Measurements from ENCODE around the gene CEMP1. TPM values are rescaled to one million over a fixed set of nuclear protein-coding genes. Genes with fewer than 3 reads are reported as not detected.
A peak's percentile ranks its signal among the peaks of the same experiment; 100 is the strongest.
"Not testable (repeated sequence)": the region's sequence is repeated elsewhere in the genome, so short reads cannot be mapped to it uniquely, and the experiment has no call there.

Gene CEMP1
- total RNA-seq, 1 donor from 2014 or later, result not detected

DNA sequence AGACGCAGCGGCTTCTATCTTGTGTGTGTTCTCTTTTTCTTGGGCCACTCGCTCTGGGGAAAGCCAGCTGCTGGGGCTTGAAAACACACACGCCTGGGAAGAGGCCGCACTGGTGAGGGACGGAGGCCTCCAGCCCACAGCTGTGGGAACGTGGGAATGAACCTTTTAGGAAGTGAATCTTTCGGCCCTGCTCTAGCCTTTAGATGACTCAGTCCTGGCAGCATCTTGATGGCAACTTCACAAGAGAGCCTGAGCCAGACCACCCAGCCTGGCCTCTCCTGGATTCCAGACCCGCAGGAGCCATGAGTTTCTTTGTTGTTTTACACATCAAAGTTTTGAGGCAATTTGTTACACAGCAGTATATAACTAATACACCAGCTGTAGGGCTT is 4.4 kb upstream of the CEMP1 start:
- DNase-seq, result no peak

DNA sequence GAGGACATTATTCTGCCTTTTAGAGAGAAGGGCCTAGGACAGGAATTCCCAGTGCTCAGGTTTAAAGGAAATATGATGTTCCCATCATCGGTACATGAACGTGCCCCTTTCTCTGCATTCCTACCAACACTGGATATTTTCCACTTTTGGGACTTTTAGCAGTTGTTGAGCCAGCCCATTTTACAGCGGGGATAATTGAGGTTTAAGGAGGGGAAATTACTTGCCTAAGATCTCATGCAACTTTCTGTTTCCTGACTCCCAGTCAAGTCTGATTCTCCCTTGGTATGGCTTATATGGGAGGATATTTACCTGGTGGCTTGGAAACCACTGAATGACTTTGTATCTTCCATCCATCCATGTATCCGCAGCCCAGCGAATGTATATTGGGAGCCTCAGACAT is 3.1 kb upstream of the CEMP1 start:
- not testable (repeated sequence) for DNase-seq

DNA sequence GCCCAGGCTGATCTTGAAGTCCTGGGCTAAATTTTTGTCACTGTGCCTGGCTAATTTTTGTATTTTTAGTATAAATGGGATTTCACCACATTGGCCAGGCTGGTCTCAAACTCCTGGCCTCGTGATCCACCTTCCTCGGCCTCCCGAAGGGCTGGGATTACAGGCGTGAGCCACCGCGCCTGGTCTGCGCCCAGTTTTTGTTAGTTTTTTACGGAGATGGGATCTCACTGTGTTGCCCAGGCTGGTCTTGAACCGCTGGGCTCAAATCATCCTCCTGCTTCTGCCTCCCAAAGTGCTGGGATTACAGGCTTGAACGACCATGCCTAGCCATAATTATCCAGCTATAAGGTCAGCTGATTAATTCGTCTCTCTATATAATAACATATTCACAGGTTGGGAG is 2.7 kb upstream of the CEMP1 start:
- DNase-seq, result no peak

DNA sequence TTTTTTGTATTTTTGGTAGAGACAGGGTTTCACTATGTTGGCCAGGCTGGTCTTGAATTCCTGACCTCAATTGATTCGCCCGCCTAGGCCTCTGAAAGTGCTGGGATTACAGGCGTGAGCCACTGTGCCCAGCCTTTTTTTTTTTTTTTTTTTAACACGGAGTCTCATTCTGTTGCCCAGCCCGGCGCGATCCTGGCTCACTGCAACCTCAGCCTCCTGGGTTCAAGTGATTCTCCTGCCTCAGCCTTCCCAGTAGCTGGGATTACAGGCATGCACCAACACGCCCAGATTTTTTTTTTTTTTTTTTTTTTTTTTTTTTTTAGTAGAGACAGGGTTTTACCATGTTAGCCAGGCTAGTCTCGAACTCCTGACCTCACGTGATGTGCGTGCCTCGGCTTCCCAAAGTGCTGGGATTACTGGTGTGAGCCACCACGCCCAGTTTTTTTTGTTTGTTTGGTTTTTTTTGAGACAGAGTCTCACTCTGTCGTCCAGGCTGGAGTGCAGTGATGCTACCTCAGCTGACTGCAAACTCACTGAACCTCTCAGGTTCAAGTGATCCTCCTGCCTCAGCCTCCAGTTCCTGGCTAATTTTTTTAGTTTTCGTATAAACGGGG is 2.0 kb upstream of the CEMP1 start:
- not testable (repeated sequence) for DNase-seq

DNA sequence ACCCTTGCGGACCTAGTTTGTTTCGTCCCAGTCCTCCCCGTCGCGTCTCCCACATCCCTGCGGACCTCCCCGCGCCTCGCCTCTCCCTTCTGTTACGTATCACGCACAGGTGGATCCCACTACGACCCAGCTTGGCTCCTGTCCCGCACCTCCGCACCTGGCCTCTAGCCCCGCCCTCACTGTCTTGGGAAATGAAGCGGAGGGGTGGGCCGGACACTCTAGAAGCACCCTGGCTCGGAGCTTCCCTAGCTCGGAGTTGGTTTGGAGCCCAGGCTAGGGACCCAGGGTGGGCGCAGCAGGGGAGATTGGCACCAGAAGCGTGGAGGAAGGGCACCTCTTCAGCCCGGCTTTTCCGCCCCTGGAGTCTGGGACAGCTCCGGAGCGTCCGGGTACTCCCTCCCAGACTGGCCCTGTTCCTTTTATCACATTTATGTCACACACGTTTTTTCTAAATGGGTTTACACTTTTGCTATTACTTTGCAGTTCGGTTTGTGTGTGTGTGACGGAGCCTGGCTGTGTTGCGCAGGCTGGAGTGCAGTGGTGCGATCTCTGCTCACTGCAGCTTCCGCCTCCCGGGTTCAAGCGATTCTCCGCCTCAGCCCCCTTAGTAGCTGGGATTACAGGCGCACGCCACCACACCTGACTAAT is 1.4 kb upstream of the CEMP1 start:
- peak; percentile 52 for DNase-seq

DNA sequence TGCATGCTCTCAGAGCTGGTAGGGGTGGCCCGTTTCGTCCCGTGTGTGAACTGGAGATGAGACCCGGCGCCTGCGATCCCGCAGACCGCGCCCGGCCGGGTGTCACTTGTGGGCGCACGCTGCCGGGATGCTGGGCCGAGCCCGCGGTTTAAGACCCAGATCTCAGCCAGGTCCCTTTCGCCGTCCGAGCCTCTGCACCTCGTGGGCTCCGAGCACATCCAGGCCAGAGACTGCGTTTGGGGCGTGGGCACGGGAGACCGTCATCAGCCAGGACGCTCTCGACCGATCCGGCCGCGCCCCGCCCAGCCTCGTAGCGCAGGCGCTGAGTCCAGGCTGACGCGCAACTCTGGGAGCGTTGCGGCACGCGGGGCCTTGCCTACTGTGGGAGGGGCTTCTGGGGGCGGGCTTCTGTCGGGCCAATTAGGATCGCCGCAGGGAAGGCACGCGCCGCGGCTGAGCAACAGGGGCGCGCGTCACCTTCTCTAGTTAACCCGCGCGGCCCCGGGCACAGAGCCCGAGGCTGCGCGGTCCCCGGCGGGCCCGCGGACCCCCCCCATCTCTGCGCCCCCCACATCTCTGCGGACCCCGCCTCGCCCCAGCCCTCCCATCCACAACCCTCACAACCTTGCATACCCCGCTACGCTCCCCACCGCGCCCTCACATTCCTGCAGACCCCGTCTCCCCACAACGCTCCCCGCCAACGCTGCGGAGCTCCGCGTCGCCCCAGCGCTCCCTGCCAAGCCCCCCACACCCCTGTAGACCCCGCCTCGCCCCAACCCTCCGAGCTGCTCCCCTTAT is 687 bp upstream of the CEMP1 start:
- DNase-seq, result peak; percentile 98

DNA sequence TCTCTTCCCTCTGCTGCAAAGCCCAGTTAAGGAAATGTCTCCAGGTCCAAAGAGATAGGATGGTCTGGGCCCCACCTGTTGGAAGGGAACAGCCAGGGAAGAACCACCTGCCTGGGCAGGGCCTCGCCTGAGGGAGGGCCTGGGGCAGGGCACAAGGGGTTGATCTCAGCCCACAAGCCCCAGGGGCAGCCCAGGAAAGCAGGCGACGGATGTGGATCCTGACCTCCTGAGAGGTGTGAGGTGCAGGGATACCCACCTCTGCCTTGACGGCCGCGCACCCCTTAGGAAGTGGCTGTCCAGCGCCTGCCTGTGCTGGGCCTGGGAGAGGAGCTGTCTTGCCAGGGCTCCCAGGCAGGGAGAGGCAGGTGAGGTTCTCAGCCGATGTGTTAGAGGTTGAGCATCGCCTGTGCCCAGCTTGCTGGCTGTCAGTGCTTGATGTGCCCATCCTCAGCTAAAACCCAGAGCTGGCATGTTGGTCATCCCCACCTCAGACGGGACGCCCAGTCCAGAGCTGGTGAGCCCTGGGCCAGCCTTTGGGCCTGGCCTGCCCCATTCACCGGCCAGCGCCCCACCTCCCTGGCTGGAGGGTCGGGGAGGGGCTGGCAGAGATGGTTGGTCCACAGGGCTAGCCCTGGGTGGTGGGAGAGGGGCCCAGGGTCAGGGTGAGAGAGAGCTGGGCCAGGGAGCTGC is 434 bp downstream of the CEMP1 start:
- DNase-seq, result no peak

DNA sequence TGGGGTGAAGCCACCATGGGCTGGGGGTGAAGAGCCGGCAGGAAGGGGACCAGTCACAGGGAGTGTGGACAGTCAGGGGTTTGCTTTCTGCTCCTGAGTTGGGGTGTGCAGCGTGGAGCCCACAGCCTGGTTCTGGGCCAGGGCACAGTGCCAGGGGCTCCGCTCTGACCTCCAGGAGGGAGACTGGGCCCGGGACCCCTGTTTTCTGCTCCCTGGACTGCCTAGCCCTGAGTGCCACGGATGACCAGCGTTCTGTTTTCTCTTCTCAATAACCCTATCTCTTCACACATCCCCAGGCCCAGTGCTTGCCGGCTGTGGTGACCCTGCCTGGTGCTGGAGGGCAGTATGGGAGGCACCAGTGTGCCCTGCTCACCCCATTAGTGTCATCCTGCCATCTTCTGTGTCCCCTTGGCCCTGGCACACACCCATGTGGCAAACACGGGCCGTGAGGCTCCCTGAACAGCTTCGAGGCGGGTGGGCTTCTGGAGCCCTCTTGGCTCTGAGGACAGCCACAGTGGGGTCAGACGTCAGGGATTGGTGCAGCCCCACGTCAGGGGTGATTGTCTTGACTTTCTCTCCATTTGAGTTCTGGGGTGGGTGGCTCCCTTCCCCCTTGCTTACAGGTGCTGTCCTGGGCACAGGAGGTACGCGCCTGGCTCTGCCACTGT is 1.1 kb downstream of the CEMP1 start:
- no peak for DNase-seq

DNA sequence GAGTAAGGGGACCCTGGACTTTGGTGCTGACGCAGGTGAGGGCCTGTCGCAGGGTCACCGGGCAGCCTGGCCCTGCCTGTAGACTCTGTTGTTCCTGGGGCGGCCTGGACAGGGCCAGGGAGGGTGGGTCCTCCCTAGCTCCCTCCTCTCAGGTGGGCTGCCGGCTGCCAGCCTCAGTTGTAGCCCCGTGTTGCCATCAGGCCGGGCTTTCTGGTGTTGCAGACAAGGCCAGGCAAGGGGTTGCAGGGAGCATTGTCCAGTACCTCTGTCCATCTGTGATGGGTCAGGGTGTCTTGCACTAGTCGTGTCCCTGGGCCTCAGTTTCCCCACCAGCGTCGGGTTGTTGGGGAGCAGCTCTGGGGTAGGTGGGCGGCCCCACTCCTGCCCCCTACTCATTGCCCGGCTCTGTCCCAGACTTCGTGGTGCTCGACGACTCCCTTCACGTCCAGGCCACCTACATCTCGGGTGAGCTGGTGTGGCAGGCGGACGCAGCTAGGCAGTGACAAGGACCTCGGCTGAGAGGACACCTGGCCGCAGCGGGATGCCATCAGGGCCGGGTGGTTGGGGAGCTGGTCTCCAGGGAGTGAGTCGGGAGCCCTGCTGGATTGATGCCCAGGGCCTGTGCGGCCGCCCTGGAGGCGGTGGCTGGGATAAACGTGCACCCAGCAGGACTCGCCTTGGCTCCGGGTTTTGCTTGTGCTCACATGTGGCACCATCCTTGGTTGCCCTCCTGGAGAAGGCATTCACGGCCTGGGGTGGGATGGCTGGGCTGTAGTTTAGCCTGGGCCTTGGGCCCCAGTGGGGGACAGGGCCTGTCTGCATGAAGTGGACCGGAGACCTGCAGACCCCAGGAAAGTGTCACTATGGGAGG is 1.9 kb downstream of the CEMP1 start:
- DNase-seq, result no peak

DNA sequence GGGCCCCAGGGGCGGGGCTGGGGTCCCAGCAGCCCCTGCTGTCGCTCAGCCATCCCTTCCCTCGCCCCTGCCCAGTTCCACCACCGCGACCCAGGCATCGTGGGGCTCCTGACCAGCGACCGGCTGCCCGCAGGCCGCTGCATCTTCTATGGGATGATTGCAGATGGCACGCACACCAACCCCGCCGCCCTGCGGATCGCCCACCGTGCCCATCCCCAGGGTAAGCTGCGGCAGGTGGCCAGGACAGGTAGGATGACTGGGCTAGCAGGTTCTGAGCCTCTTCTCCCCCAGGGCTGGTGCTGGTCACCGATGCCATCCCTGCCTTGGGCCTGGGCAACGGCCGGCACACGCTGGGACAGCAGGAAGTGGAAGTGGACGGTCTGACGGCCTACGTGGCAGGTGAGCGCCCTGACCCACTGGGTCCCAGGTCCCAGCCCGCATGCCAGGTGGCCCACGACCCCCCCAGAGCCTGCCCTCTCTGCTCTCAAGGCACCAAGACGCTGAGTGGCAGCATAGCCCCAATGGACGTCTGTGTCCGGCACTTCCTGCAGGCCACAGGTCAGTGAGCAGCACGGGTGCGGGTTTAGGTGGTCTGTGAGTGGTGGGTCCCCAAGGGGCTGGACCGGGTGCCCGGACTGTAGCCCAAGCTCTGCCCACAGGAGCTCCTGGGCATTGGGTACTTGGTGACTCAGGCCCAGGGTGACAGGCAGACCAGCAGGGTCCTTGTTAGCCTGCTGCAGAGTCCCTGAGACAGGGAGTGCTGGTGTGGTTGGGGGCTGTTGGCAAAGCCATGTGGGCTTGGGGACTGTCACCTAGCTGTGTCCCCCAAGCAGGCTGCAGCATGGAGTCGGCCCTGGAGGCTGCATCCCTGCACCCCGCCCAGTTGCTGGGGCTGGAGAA is 2.8 kb downstream of the CEMP1 start:
- no peak for DNase-seq

DNA sequence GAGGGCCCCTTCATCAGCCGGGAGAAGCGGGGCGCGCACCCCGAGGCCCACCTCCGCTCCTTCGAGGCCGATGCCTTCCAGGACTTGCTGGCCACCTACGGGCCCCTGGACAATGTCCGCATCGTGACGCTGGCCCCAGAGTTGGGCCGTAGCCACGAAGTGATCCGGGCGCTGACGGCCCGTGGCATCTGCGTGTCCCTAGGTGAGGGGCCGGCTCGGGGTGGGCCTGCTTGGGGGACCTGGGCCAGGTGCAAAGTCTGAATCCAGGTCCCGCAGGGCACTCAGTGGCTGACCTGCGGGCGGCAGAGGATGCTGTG is 3.5 kb downstream of the CEMP1 start:
- no peak for DNase-seq

DNA sequence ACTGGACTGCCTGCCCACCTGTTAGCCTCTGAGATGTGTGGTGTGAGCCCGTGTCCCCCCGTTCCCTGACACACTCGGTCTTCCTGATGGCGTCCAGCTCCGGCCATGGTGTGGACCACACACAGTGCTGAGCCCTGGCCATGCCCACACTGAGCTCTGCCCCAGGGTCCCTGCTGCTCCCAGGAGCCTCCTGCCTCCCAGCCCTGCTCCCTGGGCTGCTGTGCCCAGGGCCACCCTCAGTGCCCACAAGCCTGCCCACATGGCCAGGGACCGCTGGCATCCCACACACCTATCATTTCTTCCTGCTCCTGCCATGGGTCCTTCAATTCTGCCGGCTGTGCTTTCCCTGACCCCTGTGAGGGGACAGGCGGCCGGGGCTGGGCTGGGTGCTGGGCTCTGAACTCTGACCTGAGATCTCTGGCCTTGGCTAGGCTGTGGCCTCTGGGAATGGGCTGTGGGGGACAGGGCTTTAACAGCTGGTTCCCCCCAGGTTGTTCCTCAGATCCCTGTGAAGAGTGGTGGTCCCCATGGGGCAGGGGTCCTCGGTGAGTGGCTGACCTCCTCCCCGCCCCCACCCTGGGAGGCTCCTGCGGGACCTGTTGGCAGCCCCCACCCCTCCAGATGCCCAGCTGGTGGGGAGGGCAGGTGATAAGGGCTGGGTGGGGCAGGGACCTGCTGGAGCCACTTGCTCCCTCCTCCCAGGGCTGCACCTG is 4.0 kb downstream of the CEMP1 start:
- no peak for DNase-seq

DNA sequence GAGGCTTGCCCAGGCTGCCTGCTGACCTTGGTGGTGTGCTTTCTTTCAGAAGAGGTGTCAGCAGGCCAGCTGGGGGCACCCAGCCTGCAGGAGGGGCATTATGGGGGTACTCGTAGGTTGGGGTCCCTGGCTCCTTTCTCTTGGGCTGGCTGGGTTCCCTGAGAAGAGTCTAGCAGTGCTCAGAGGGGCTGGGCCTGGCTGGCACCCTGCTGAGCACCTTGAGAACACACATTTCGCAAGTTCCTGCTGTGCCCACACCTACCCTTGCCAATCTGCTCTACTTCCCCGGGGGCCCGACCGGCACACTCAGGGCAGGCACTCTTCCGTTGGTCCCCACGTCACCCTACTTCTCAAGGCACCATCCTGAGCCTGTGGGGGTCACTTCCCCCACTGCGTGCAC is 5.1 kb downstream of the CEMP1 start:
- DNase-seq, result no peak

DNA sequence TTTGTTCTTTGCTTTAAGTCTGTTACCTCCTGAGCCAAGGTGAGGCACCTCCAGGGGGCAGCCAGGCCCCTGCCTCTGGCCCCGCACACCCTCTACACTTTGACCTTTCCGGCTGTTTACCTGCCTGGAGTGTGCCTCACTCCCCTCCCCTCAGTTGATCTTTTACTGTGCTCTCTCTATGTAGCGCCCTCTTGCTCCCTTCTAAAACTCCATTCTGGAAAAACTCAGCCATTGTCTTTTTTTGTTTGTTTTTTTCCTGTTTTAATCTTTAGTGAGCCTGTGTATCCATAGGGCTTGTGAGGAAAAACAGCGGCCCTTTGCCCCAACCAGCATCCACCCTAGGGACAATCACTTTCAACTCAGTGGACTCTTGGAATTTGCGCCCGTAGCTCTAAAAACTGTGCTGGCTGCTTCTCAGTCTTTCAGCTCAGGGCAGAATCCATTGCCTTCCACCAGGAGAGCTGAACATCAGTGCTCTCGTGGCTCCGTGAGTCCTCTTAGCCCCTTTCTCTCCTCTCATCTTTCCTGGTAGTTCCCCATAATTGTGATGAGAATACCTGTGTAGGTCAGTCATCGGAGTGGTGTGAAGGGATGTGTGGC is 6.8 kb downstream of the CEMP1 start:
- no peak for DNase-seq

DNA sequence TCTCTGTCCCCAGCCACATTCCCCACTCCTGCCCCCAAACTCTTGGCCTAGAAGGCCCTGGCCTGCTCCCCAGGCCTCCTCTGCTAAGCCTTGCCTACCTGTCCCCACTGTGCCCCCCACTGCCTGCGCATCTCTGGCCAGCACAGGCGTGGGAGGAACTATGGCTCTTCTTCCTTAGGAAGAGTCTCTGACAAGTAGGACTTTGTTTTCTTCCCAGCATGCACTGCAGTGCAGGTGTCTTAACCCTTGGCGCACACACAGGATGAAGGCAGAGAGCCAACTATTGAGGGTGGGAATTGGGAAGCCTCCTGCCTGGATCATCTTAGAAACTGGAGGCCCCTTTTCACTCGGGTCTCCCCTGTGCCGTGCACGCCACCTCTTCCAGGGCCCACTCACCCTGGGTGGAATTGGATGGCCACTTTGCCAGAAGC is 7.4 kb downstream of the CEMP1 start:
- no peak for DNase-seq

DNA sequence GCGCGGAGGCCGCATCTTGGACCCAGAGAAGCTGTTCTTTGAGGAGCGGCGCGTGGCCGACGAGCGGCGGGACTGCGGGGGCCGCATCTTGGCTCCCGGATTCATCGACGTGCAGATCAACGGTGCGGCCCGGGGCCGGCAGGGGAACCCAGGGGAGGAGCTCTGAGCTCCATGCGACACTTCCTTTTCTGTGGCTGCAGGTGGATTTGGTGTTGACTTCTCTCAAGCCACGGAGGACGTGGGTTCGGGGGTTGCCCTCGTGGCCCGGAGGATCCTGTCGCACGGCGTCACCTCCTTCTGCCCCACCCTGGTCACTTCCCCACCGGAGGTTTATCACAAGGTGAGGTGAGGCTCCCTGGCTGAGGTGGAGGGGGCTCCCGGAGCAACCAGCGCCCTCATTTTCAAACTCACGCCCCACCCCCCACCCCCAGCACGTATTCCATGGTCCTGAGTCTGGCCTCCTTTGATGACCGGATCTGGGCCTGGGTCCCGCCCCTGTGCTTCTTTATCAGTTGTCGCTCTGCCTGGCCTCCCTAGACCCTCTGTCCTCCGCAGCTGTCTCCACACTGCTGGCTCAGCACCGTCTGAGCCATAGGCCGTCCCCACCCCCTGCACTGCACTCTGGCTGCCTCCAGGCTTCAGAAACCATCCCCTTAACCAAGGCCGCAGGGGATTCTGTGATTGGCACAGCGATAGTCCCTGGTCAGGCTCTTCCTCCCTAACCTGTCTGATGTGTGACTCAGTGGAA is 10.2 kb downstream of the CEMP1 start:
- peak; percentile 43 for DNase-seq

DNA sequence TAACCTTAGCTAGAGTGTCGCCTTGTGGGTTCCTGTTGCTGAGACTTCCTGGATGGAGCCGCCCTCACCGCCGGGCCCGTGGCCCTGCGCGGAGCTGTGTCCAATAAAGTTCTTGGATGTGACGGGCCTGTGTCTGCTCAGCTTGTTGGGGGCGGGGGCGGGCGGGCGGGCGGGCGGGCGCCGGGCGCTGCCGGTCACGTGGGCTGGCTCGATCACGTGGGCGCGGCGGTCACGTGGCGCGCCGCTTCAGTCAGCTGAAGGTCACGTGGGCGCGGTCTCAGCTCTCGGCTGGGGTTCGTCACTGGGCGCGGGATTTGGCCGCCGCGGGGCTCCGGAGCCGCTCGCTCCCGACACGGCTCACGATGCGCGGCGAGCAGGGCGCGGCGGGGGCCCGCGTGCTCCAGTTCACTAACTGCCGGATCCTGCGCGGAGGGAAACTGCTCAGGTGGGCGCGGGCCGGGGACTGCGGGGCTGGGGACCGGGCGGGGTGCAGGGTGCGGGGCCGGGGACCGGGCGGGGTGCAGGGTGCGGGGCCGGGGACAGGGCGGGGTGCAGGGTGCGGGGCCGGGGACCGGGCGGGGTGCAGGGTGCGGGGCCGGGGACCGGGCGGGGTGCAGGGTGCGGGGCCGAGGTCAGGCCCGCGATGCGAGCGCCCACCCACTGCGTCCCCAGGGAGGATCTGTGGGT is 11.0 kb downstream of the CEMP1 start, which contains the start of gene AMDHD2:
Gene AMDHD2, plus strand, starts transcription at position 275 of the 687 bp plus-strand sequence. Its CDS starts 88 bp downstream, at position 363.
- peak; percentile 96 for DNase-seq

DNA sequence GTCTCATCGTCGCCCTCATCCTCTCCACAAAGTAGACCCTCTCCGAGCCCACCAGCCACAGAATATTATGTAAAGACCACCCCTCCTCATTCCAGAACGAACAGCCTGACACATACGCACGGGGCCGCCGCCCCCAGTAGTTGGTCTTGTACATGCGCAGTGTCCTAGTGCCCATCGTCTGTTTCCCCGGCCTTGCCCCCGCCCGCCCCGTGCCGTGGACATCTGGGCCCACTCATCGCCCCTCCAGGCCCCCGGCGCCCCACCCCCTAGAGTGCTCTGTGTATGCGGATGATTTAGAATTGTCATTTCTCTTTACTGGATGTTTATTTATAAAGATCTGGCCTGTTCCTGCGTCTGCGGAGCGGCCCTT is 11.5 kb downstream of the CEMP1 start:
- DNase-seq, result no peak
